GM11168 (cell line): ENCODE measurements around the gene KCNIP3.

ENCODE experiments used
- in situ Hi-C: fragments of 300-500 bp; cut with MboI; formaldehyde crosslinking; loops from one replicate; pipeline ENCODE4 v1.12.0; 2022; ENCODE audit warnings: low sequenced_read_pairs; ENCODE audit not compliant: unreplicated experiment

Gene KCNIP3

GRCh38 chr2:95380731-95381130, 83.6 kb downstream of the KCNIP3 start:
- in situ Hi-C loops, result no loop called here

DNA sequence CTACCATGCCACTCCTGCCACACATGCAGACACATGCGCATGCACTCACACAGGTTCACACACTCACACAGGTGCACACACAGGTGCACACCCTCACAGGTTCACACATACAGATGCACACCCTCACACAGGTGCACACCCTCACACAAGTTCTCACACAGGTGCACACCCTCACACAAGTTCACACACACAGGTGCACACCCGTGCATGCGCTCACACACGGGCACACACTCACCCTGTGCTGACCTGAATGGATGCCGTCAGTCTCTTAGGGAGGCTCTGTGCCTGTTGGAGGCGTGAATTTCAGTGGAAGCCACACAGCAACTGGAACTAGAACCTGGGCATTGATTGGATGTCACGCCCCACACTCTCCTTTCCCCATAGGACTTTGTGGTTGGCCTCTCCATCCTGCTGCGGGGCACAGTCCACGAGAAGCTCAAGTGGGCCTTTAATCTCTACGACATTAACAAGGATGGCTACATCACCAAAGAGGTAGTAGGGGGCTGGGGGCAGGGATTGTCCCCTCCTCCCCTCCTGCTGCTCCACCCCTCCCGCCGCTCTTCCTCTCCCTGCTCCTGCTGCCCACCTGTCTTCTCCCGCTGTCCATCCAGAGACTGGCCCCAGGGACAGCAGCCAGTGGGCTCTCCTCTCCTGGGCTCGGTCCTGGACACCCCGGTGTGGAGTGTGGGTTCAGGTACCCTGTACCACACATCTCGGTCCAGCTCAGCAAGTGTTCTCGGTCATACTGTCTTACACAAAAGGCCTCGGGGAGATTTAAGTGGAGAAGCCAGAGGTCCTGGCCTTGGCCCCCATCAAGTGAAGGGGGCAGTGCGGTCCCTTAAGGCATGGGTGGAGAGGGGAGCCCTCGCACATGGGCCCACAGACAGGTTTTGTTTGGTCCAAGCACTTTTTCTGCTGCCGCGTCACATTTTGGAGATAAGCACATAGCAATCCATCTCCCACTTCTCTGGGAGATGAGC, 84.4 kb downstream of the KCNIP3 start:
- in situ Hi-C loops, result no loop called here

DNA sequence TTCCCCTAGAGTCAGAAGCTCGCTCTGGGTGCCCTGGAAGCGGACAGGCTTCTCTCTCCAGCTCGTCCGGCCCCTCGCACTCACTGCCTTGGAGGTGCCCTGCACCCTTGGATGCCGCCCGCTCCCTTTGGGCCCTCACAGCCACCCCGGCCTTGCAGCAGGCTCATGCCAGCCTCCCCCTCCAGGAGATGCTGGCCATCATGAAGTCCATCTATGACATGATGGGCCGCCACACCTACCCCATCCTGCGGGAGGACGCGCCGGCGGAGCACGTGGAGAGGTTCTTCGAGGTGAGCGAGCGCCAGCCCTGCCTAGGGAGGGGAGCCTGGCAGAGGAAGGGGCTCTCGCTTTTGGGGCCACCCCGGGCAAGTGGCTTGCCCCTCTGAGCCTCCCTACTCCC, 85.0 kb downstream of the KCNIP3 start:
- in situ Hi-C loops, result no loop called here

DNA sequence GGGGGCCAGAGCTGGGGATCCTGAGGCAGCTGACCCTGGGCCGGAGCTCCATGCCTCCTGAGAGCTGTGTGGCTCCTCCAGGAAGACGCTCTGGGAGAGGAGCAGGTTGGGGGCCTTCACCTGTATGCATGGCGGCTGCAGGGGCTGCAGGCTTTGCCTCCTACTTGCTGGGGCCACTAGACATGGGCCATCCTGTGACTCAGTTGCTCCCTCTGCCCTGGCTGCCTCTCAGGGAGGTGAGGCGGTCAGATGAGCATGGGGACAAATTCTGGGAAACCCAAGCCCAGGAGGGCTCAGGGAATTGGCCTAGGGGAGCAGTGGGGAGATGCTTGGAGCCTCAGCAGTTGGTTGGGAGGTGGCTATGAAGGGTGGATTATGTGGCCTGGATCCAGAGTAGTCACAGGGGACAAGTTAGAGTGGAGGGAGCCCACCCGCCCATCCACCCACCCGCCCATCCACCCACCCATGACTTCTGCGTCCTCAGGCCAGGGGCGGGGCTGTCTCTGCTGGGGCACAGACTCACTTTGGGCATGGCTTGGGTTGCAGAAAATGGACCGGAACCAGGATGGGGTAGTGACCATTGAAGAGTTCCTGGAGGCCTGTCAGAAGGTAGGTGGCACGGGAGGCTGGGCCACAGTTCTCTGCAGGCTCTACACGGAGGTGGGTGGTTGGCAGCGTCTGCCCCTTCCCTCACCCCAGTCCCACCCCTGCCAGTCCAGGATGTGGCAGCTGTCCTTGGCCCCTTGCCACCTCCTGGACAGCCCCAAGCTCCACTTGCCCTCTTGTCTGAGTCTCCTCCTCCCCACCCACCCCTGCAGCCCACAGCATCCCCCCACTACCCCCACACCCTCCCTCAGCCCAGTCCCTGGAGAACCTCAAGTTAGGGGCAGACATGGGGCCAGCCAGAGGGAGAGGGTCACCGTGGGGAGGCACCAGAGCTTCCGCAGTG, 85.8 kb downstream of the KCNIP3 start:
- in situ Hi-C loops, result no loop called here

- in situ Hi-C loops, result no loop called here
Observed at GRCh38 chr2:95383635-95384027, 86.5 kb downstream of the KCNIP3 start.

- in situ Hi-C loops, result no loop called here
Observed at GRCh38 chr2:95384854-95385569, 87.9 kb downstream of the KCNIP3 start.

GRCh38 chr2:95385570-95385984, 88.4 kb downstream of the KCNIP3 start:
- in situ Hi-C loops, result no loop called here

GRCh38 chr2:95386031-95386430, 88.9 kb downstream of the KCNIP3 start:
- in situ Hi-C loops, result no loop called here

DNA sequence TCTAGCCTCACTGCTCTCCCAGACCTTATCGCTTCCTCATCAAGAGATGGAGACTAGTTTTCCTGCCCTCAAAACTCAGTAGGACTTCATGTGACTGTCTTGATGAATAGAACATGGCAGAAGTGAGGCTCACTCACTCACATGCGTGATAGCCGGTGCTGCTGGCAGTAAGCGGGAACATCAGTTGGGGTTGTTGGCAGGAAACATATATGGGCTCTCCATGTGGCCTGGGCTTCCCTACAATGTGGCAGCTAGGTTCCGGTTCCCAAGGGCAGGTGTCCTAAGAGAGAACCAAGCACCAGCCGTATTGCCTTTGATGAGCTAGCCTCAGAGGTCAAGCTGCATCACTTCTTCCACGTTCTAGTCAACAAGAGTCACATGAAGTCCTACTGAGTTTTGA, 90.2 kb downstream of the KCNIP3 start:
- in situ Hi-C loops, result no loop called here

GRCh38 chr2:95388091-95388692, 91.0 kb downstream of the KCNIP3 start:
- in situ Hi-C loops, result no loop called here

GRCh38 chr2:95388856-95389244, 91.7 kb downstream of the KCNIP3 start:
- in situ Hi-C loops, result no loop called here

GRCh38 chr2:95389245-95390119, 92.3 kb downstream of the KCNIP3 start:
- in situ Hi-C loops, result no loop called here

DNA sequence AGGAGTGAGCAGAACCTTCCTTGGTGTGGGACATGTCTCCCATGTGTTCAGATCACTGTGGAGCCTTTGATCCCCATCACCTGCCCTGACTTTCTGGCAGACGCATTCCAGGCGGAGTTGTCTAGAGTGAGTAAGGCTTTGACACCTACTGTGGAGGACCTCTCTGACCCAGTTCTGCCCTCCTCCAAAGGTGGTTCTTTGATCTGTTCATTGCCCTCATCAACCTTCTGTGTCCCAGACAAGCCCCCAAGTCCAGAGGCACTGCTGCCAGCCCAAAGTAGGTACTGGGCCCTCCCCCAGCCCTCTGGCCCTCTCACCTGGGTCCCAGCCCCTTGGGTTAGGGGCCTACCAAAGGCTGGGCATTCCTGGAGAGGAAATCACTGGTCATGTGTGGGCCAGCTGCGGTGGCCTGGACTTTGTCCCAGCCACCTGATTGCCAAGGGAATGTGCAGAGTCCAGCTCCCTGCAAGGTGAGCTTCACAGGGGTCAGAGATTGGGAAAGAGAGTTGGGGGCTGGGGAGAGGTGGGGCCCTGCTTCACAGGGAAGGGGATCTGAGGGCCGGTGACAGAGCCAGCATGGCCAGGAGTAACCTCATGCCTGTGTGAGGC, 93.2 kb downstream of the KCNIP3 start:
- in situ Hi-C loops, result no loop called here

GRCh38 chr2:95390881-95391321, 93.8 kb downstream of the KCNIP3 start:
- in situ Hi-C loops, result no loop called here

DNA sequence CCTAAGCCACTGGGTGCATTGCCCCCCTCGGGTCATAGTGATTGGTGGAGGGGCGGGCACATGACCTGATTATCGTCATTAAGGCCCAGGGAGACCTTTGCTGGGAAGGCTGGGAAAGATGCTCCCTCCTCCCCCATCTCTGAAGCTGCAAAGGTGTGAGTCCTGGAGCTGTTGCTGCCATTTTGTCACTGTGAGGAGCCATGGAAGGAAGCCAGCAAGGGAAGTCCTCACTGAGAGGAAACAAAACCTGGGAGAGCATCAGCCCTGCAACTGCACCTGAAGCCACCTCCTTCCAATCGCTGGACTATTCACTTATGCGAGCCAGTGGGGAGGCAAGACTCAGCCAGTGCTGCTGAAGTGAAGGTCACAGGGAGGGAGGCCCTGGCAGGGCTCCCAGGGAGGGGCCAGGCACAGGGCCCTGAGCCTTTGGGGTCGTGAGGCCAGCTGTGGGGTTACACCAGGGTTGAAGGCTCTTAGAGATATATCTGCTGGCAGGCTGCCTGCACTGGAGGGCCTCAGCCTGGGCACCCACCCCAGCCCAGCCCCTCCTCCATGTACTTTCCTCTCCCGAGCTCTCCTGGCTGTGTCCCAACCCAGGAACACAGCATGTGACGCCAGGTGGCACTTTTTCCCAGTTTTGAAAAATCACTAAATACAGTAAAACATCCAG, 94.6 kb downstream of the KCNIP3 start:
- in situ Hi-C loops, result no loop called here

DNA sequence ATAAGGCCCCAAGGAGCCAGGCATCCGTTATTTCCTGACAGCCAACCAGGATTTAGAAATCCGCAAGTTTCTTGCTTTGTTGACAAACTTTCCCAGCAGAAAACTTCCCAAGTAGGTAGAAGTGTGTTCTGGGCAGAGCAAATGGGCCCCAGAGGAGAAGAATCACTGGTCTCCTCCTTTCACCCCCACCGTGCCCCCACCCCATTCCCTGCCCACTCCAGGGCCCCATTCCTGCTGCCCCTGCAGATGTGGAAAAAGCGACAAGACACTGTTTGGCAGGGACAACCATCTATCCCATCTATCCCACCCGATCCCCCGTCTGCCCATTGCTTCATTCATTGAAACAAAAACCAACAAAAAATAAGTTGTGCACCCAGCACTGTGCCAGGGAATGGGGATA, 95.2 kb downstream of the KCNIP3 start:
- in situ Hi-C loops, result no loop called here

DNA sequence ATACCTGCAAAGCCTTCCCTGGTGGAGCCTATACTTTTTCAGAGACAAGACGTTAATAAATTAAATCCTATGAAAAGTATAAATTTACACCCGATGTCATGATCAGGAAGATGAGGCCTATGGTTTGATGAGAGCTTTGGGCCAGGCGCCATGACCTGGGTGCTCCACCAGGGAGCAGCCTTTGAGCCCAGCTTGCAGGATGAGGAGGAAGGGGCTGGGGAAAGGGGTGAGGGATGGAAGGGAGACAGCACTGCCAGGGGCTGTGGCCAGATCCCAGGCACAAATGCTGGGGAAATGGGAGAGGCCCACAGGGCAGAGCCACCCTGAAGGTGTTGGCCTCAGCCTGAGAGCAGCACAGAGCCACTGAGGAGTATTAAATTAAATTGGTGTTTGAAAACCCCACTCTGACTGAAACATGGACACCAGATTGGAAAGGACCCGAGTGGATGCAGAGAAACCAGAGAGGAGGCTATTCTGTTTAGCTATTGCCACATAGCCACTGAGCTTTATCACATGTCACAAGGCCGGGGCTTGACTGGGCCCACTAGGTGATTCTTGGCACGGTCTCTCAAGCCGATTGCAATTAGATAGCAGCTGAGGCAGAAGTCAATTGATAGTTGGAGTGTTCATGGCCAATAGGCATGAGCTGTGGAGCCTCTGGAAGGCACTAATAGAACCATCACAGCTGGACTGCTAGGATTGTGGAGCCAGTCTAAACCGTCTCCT, 95.7 kb downstream of the KCNIP3 start:
- in situ Hi-C loops, result no loop called here
